ENCODE data around the gene RNF207. TPM values are rescaled to one million over a fixed set of nuclear protein-coding genes. Genes with fewer than 3 reads are reported as not detected.

The RNF207 gene
- total and polyA plus RNA-seq, 10 of the 15 experiments (the other 5 are each of a cell fraction or from before 2014, with no cell fraction given): 1.7 to 36.4 (median 13.1) TPM

DNA sequence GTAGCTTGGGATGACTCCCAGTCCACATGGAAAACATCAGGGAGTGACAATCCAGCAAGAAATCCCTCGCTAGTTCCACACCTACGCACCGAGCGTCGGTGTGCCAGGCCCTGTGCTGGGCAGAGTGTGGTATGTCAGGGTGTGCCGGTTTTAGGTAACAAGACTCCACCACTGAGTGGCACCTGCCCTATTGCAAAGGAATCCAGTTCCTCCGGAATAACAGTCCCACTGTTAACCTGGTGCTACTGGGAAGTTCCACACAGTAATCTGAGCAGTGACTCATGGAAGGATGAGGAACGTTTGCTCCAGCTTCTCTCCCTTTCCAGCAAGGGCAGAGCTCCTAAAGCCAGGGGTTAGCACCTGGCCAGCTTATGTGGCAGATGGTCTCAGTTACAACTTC lies 14.3 kb downstream of the RNF207 start:
- ChIA-PET SMC1A (ENCODE audit: uncharacterized antibody, unreplicated experiment) (interaction anchor here (0.6 kb wide), 1 partner anchor 10 kb away, joined by 3 read pairs; no protein-coding TSS in a partner anchor), POLR2A (no interaction called here), CTCF (interaction anchor here (0.6 to 1.2 kb wide), 3 partner anchors 11 to 20 kb away, joined by 3 to 4 read pairs (median 3); no protein-coding TSS in a partner anchor), RAD21 (ENCODE audit: unreplicated experiment) (no interaction called here)
- WGBS (ENCODE audit: insufficient coverage, insufficient replicate concordance, low lambda C conversion rate, missing lambda C conversion rate): 84% methylated on average over 8 of the region's 8 CpGs
- TF ChIP-seq TBL1XR1 (IDR thresholded peaks at IDR 0.05; ENCODE audit: low read depth, low read length) (no peak), DPF2 (IDR thresholded peaks at IDR 0.05) (no peak), NR2C1 (IDR thresholded peaks at IDR 0.05) (no peak)
- H3K4me3 ChIP-seq: no peak overlapping the region
- no peaks in the 10 kb centered on the region for H3K27me3 ChIP-seq (replicated peaks in 1 of 2; ENCODE audit: control insufficient read depth in 2 of 2, insufficient read depth in 2 of 2, low read length in 1 of 2)
- intact Hi-C loops (cut with micrococcal nuclease; ENCODE audit: unreplicated experiment): no loop called here
- no TSS peak for BruUV-seq (replicated peaks)
- no peak overlapping the region for H3K9ac ChIP-seq (ENCODE audit: control insufficient read depth, insufficient read depth, low read length)
- in situ Hi-C loops (cut with MboI): no loop called here
- DNase-seq (ENCODE audit: low read depth, low spot score) (no peak), ATAC-seq (no peak), FAIRE-seq (no peak)
- H3K27ac ChIP-seq (ENCODE audit: control insufficient read depth, insufficient read depth): no peak overlapping the region
- H4K20me1 ChIP-seq (ENCODE audit: control insufficient read depth, insufficient read depth): no peaks in the 10 kb centered on the region
- H2AFZ ChIP-seq (ENCODE audit: control insufficient read depth, low read depth, low read length): no peak overlapping the region
- no peaks in the 10 kb centered on the region for H3K79me2 ChIP-seq (ENCODE audit: control insufficient read depth, insufficient read depth, low read length)
- H3K4me1 ChIP-seq (ENCODE audit: control insufficient read depth, insufficient read depth, low read length): no peaks in the 10 kb centered on the region
- H3K9me3 ChIP-seq (replicated peaks; ENCODE audit: control insufficient read depth, insufficient read depth, low read length): no peaks in the 10 kb centered on the region
- H3K4me2 ChIP-seq (ENCODE audit: control insufficient read depth, insufficient read depth): no peak overlapping the region
- H3K36me3 ChIP-seq (ENCODE audit: control insufficient read depth in 2 of 2, insufficient read depth in 2 of 2, low read length in 1 of 2): peaks cover 18 to 21% of the 10 kb centered on the region in 2 experiments

DNA sequence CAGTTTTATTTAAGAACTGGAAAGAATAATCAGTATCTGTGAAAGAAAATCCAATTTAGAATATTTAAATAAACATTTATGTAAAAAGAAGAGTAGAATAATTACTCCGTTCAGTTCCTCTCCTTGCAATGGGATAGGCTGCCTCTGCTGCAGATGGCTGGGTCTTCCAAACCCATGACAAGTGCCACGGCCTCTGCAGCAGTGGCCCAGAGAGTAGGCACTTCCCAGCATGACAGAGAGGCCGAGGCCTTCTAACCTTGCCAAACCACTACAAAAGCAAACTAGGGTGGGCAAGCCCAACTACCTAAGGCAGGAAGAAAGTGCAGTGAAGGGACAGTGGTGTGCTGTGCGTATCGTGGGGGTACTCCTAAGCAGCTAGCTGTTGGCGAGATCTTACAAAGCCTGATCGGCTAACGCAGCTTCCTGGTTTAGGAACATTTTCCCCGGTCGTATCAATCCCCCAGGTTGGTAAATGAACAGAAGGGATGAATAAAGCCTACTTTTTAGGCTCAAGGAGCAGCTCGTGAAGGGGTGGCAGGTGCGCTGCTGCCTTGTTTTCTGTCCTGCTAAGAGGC lies 15.4 kb downstream of the RNF207 start:
- peaks cover 22 to 23% of the 10 kb centered on the region in 2 experiments for H3K36me3 ChIP-seq (ENCODE audit: control insufficient read depth in 2 of 2, insufficient read depth in 2 of 2, low read length in 1 of 2)
- no peaks in the 10 kb centered on the region for H3K9me3 ChIP-seq (replicated peaks; ENCODE audit: control insufficient read depth, insufficient read depth, low read length)
- ATAC-seq: no peak
- no peak overlapping the region for H3K4me3 ChIP-seq
- no peak overlapping the region for H2AFZ ChIP-seq (ENCODE audit: control insufficient read depth, low read depth, low read length)
- H3K27me3 ChIP-seq (replicated peaks in 1 of 2; ENCODE audit: control insufficient read depth in 2 of 2, insufficient read depth in 2 of 2, low read length in 1 of 2): no peaks in the 10 kb centered on the region
- in situ Hi-C loops (cut with MboI): no loop called here
- H4K20me1 ChIP-seq (ENCODE audit: control insufficient read depth, insufficient read depth): no peaks in the 10 kb centered on the region
- no peak for TF ChIP-seq POU2F2 (IDR thresholded peaks at IDR 0.05; ENCODE audit: borderline replicate concordance, low read depth, low read length)
- TF ChIP-seq CEBPB (IDR thresholded peaks at IDR 0.05; ENCODE audit: borderline replicate concordance in 1 of 2, low read depth in 2 of 2, low read length in 2 of 2): no peak
- no peak for TF ChIP-seq WRNIP1 (IDR thresholded peaks at IDR 0.05; ENCODE audit: borderline replicate concordance, low read depth, low read length)
- TF ChIP-seq ESRRA (IDR thresholded peaks at IDR 0.05; ENCODE audit: low read length): no peak
- peak; percentile 39; the same call in 1 of the 2 replicates for TF ChIP-seq POLR2A (IDR thresholded peaks at IDR 0.05; ENCODE audit: low read depth, low read length)
- TF ChIP-seq SIX5 (IDR thresholded peaks at IDR 0.05; ENCODE audit: low read depth, low read length, severe bottlenecking): no peak
- H3K27ac ChIP-seq (ENCODE audit: control insufficient read depth, insufficient read depth): no peak overlapping the region
- ChIA-PET RAD21 (ENCODE audit: unreplicated experiment) (no interaction called here), POLR2A (no interaction called here), CTCF (interaction anchor here (0.7 to 1.2 kb wide), 2 partner anchors 13 to 21 kb away, joined by 3 read pairs; no protein-coding TSS in a partner anchor), SMC1A (ENCODE audit: uncharacterized antibody, unreplicated experiment) (no interaction called here)
- no peaks in the 10 kb centered on the region for H3K4me1 ChIP-seq (ENCODE audit: control insufficient read depth, insufficient read depth, low read length)
- H3K4me2 ChIP-seq (ENCODE audit: control insufficient read depth, insufficient read depth): no peak overlapping the region
- no TSS peak for BruUV-seq (replicated peaks)
- intact Hi-C loops (cut with micrococcal nuclease; ENCODE audit: unreplicated experiment): no loop called here
- FAIRE-seq: no peak
- DNase-seq (ENCODE audit: low read depth, low spot score): no peak
- 98% methylated on average over 12 of the region's 12 CpGs for WGBS (ENCODE audit: insufficient coverage, insufficient replicate concordance, low lambda C conversion rate, missing lambda C conversion rate)
- H3K9ac ChIP-seq (ENCODE audit: control insufficient read depth, insufficient read depth, low read length): no peak overlapping the region
- no peaks in the 10 kb centered on the region for H3K79me2 ChIP-seq (ENCODE audit: control insufficient read depth, insufficient read depth, low read length)

Data from GM12878 (cell line).